Choroid plexus epithelial cell (primary cell): ENCODE results near the gene TULP1.

Experiments used
- DNase-seq: peaks from one replicate; pipeline ENCODE4 v3.0.0-alpha.2; 2010; ENCODE audit warnings: low read depth
- H3K4me3 ChIP-seq: 2 replicates; pipeline ENCODE4 v1.5.1; 2011; ENCODE audit warnings: low read depth, mild to moderate bottlenecking, control low read depth, low read length, moderate library complexity
- TF ChIP-seq, protein P1 (sequence below): conservative IDR thresholded peaks from 2 replicates; pipeline ENCODE4 v1.5.1; 2011; ENCODE audit warnings: low read depth, mild to moderate bottlenecking, control low read depth, inconsistent platforms, low read length, moderate library complexity

The TULP1 gene

DNA sequence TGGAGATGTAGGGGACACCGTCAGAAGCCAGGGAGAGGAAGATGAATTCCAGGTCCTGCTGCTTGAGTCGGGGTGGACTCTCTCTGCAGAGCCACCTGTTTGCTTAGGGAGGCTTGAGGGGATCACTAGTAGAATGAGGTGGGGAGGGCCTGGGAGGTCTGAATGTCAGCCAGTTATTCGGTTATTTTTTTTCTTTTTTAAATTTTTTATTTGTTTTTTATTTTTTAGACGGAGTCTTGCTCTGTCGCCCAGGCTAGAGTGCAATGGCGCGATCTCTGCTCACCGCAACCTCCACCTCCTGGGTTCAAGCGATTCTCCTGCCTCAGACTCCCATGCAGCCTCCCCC lies 24.2 kb downstream of the TULP1 start:
- TF ChIP-seq, protein P1, sequence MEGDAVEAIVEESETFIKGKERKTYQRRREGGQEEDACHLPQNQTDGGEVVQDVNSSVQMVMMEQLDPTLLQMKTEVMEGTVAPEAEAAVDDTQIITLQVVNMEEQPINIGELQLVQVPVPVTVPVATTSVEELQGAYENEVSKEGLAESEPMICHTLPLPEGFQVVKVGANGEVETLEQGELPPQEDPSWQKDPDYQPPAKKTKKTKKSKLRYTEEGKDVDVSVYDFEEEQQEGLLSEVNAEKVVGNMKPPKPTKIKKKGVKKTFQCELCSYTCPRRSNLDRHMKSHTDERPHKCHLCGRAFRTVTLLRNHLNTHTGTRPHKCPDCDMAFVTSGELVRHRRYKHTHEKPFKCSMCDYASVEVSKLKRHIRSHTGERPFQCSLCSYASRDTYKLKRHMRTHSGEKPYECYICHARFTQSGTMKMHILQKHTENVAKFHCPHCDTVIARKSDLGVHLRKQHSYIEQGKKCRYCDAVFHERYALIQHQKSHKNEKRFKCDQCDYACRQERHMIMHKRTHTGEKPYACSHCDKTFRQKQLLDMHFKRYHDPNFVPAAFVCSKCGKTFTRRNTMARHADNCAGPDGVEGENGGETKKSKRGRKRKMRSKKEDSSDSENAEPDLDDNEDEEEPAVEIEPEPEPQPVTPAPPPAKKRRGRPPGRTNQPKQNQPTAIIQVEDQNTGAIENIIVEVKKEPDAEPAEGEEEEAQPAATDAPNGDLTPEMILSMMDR: no peak
- DNase-seq: no peak
- H3K4me3 ChIP-seq: no peak overlapping the region

DNA sequence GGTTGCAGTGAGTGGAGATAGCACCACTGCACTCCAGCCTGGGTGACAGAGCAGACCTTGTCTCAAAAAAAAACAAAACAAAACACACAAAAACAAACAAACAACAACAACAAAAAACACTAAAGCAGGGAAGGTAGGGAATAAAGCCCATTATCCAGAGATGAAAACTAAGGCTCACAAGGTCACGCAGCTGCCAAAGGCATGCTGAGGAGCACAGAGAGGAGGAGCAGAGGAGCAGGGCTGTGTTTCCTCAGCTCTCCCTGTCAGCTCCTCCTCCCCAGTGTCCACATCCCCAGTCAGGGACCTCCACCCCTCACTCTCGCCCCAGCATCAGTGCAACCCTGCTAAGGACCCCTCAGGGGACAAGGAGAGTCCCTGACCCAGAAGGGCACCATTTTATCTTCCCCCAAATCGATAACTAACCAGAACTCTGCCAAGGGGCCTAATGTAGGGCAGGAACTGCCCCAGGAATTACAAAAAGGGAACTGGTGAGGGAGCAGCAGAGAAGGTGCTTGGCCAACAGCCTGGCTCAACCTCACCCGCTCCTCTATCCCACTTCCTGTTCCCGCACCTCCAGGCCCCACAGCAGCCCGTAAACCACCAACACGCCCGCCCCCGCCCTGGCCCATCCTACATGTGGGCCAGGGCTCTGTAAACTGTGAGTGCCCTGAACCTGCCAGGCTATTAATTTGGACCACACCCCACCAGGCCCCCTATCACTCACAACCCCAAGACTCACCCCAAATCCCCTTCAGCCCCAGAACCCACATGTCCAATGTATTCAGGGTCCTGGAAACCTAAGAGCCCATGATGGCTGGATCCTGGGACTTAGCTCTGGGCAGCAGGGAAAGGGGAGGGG lies 24.8 kb downstream of the TULP1 start:
- TF ChIP-seq, protein P1: no peak
- no peak overlapping the region for H3K4me3 ChIP-seq
- DNase-seq: peak; percentile 40

DNA sequence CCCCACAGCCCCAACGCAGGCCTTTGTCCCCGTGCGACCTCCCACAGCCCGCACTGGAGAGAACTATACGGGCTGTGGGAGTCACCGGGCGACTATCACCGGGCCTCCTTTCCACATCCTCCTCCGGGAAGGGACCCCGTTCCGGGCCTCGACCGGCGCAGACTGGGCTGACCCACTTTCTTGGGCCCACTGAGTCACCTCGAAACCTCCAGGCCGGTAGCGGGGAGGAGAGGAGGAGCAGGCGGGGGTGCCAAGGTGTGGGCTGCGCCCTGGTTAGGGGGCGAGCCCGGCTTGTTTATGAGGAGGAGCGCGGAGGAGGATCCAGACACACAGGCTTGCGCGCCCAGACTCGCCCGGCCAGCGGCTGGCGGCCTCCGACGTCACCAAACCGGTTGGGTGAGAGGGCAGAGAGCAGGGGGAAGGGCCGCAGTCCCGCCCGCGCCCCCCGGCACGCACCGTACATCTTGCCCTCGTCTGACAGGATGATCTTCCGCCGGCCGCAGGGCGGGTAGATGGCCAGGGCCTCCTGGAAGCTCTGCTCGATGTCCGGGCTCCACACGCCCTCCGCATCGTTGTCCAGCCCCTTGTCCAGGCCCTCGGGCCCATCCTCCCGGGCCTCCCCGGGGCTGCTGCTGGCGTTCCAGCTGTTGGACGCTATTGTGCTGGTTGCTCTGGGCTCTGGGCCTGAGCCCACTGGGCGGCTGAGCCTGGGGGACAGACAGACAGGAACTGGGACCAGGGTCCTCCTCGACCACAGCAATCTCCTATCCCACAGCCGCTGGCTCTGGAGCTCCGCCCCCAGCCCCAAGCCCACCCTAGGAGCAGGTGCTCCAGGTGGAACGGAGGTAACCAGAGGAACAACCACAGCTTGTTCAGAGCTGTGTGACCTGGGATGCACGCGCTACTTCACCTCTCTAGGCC lies 26.4 kb downstream of the TULP1 start:
- H3K4me3 ChIP-seq: no peak overlapping the region
- TF ChIP-seq, protein P1: no peak
- no peak for DNase-seq

DNA sequence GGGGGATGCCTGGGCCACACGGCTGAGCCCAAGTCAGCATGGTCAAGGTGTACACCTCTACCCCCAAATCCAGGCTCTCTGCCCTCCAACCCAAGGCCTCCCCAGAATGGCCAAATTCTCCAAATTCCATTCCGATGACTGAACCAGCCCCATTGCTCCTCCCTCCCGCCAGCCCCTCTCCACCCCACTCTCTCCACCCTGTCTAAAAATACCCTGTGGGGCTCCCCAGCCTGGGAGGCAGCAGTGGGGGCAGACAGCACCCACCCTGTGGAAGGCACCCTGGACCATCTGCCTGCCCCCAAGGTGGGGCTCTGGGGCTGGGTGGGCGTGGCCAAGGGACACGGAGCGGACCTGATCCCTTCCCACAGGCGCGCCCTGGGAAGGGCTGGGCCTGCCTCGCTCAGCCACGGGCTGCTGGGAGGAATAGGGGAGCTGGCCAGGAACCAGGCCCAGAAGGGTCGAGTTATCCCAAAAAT lies 27.3 kb downstream of the TULP1 start:
- TF ChIP-seq, protein P1: no peak
- H3K4me3 ChIP-seq: no peak overlapping the region
- peak; percentile 46 for DNase-seq

DNA sequence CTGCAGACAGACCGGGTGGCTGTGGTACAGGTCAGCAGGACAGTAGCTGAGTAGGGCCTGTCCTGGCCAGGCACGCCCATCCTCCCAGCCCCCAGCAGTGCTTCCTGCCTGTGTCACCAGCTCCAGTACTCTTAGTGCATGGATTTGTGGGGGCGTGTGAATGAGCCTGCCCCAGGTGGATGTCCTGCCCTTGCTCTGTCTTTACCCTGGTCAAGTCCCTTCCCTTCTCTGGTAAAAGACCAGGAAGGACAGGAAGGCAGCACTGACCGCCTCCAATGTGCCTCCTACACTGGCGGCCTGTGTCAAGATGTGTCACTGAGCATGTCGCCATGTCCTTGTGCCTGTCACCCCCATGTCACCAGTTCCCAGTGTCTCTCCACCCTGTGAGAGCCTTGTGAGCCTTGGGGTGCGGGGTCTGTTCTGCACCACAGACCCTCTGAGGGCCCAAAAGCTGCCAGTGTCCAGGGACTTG lies 27.7 kb downstream of the TULP1 start:
- no peak overlapping the region for H3K4me3 ChIP-seq
- no peak for DNase-seq
- TF ChIP-seq, protein P1: no peak

DNA sequence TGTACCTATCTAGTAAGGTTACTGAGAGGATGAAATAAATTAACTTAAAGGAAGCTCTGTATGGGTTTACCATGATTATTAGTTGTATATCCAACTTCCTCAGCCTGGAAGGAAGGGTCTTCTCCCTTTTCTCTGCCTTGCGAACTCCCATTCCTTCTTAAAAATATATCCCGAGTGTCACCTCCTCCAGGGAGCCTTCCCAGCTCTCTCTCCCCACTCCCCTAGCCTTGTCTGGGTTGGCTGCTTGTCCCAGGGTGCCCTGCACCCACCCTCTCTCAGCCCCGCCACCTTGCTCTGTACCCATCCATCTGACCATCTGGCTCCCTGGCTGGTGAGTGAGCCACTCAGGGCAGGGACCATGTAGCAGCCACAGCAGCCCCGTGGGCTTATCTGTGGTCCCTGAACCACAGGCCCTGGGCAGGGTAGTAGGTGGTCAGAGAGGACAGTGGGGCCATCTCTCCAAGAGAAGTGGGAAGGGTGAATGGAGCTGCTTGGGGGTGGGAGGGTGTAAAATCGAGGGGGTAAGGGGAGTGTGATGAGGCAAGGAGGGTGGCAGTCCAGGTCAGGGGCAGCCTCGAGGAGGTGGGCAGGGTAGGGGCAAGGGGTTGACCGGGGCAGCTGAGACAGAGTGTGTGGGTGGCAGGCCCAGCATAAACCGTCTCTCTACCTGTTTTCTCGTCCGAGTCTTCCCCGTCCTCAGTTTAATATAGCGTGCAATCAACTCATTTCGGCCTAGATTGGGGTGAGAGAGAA lies 28.6 kb downstream of the TULP1 start:
- no peak overlapping the region for H3K4me3 ChIP-seq
- no peak for DNase-seq
- TF ChIP-seq, protein P1: no peak
